Measurements from ENCODE around the gene HRAS. TPM values are rescaled to one million over a fixed set of nuclear protein-coding genes. Genes with fewer than 3 reads are reported as not detected.

The HRAS gene
- total RNA-seq, 1 experiment from 2014 or later, result 175 TPM

DNA sequence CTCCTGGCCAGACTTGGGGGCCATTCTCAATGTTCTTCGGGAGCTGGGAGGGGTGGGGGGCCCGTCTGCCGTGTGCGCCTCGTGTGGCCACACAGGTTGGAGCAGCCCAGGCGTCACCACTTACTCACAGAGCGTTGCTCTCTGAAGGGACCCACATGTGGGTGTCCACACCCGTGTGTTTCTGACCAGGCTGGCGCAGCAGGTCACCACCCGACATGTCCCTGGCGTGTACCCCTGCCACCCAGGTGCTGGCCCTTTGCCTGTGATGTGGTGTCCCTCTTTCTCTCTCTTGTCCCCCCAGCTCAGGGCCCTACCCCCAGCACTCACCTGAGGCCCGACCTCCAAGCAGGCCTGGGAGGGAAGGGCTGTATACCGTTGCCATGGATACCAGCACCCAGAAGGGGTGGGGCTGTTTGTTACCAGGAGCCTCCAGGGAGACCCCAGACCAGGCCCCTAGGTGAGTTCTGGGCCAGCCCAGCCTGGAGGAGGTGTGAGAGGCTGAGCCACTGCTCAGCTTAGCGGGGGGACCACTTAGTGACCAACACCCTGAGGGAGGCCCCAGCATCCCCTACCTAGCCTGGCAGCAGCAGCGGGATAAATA is 23.7 kb upstream of the HRAS start:
- no peaks in the 10 kb centered on the region for H3K36me3 ChIP-seq (ENCODE audit: control insufficient read depth, insufficient read depth, low read length)
- H3K4me1 ChIP-seq (ENCODE audit: control insufficient read depth, insufficient read depth, low read length), result peaks cover 30% of the 10 kb centered on the region
- ChIA-PET POLR2A (interaction anchor here (0.6 kb wide), 1 partner anchor 23 kb away, joined by 11 read pairs; no protein-coding TSS in a partner anchor), CTCF (no interaction called here)
- in situ Hi-C loops (cut with HindIII; ENCODE audit: low pct_unique_long_range_greater_than_20kb, low sequenced_read_pairs), result no loop called here
- BruUV-seq (replicated peaks), result no TSS peak
- no peaks in the 10 kb centered on the region for H3K27me3 ChIP-seq (ENCODE audit: control insufficient read depth, insufficient read depth, low read length)
- no peak overlapping the region for H3K27ac ChIP-seq (ENCODE audit: low read length)
- ATAC-seq (no peak), DNase-seq (ENCODE audit: low read depth, low spot score) (no peak)
- intact Hi-C loops (cut with micrococcal nuclease; ENCODE audit: unreplicated experiment), result loop anchor here (10.0 kb wide), 1 partner anchor 166 kb away; no protein-coding TSS in a partner anchor
- no peaks in the 10 kb centered on the region for H3K9me3 ChIP-seq (ENCODE audit: control insufficient read depth, insufficient read depth, low read depth, low read length)
- TF ChIP-seq, protein P1, sequence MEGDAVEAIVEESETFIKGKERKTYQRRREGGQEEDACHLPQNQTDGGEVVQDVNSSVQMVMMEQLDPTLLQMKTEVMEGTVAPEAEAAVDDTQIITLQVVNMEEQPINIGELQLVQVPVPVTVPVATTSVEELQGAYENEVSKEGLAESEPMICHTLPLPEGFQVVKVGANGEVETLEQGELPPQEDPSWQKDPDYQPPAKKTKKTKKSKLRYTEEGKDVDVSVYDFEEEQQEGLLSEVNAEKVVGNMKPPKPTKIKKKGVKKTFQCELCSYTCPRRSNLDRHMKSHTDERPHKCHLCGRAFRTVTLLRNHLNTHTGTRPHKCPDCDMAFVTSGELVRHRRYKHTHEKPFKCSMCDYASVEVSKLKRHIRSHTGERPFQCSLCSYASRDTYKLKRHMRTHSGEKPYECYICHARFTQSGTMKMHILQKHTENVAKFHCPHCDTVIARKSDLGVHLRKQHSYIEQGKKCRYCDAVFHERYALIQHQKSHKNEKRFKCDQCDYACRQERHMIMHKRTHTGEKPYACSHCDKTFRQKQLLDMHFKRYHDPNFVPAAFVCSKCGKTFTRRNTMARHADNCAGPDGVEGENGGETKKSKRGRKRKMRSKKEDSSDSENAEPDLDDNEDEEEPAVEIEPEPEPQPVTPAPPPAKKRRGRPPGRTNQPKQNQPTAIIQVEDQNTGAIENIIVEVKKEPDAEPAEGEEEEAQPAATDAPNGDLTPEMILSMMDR (IDR thresholded peaks at IDR 0.05), result no peak
- TF ChIP-seq SIN3A (IDR thresholded peaks at IDR 0.05; ENCODE audit: borderline replicate concordance, insufficient read depth, low read depth, low read length) (no peak), TCF7L2 (IDR thresholded peaks at IDR 0.05; ENCODE audit: low read depth, low read length) (no peak), POLR2AphosphoS5 (IDR thresholded peaks at IDR 0.05; ENCODE audit: low read depth, low read length) (no peak)
- TF ChIP-seq, protein P2, sequence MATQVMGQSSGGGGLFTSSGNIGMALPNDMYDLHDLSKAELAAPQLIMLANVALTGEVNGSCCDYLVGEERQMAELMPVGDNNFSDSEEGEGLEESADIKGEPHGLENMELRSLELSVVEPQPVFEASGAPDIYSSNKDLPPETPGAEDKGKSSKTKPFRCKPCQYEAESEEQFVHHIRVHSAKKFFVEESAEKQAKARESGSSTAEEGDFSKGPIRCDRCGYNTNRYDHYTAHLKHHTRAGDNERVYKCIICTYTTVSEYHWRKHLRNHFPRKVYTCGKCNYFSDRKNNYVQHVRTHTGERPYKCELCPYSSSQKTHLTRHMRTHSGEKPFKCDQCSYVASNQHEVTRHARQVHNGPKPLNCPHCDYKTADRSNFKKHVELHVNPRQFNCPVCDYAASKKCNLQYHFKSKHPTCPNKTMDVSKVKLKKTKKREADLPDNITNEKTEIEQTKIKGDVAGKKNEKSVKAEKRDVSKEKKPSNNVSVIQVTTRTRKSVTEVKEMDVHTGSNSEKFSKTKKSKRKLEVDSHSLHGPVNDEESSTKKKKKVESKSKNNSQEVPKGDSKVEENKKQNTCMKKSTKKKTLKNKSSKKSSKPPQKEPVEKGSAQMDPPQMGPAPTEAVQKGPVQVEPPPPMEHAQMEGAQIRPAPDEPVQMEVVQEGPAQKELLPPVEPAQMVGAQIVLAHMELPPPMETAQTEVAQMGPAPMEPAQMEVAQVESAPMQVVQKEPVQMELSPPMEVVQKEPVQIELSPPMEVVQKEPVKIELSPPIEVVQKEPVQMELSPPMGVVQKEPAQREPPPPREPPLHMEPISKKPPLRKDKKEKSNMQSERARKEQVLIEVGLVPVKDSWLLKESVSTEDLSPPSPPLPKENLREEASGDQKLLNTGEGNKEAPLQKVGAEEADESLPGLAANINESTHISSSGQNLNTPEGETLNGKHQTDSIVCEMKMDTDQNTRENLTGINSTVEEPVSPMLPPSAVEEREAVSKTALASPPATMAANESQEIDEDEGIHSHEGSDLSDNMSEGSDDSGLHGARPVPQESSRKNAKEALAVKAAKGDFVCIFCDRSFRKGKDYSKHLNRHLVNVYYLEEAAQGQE (IDR thresholded peaks at IDR 0.05; ENCODE audit: insufficient read depth in 1 of 2, low read depth in 2 of 2, low read length in 1 of 2), result no peak
- no peak overlapping the region for H3K4me3 ChIP-seq (ENCODE audit: low read depth in 2 of 2, low read length in 2 of 2)

DNA sequence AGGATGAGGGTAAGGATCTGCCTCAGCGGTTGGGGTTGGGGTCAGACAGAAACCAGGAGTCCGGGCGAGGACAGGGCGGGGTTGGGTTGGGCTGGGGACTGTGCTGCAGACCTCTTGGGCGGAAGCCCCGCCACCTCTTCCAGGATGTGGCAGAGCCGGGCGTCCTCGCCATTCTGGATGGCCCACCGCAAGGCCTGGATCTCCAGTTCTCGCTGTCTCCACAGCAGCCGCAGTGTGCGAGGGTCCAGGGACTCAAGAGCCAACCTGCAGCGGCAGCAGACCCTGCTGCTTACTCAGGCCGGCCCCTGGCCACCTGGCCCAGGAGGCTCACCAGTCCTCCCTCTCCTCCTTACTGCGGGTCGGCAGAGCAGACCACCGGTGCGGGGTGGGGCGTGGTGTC is 23.1 kb upstream of the HRAS start:
- DNase-seq (ENCODE audit: low read depth, low spot score) (no peak), ATAC-seq (no peak)
- ChIA-PET CTCF (no interaction called here), POLR2A (no interaction called here)
- intact Hi-C loops (cut with micrococcal nuclease; ENCODE audit: unreplicated experiment), result loop anchor here (10.0 kb wide), 1 partner anchor 166 kb away; no protein-coding TSS in a partner anchor
- no peaks in the 10 kb centered on the region for H3K9me3 ChIP-seq (ENCODE audit: control insufficient read depth, insufficient read depth, low read depth, low read length)
- TF ChIP-seq, protein P2 (IDR thresholded peaks at IDR 0.05; ENCODE audit: insufficient read depth in 1 of 2, low read depth in 2 of 2, low read length in 1 of 2), result no peak
- TF ChIP-seq SIN3A (IDR thresholded peaks at IDR 0.05; ENCODE audit: borderline replicate concordance, insufficient read depth, low read depth, low read length), result no peak
- in situ Hi-C loops (cut with HindIII; ENCODE audit: low pct_unique_long_range_greater_than_20kb, low sequenced_read_pairs), result no loop called here
- no peak overlapping the region for H3K4me3 ChIP-seq (ENCODE audit: low read depth in 2 of 2, low read length in 2 of 2)
- H3K4me1 ChIP-seq (ENCODE audit: control insufficient read depth, insufficient read depth, low read length), result peaks cover 36% of the 10 kb centered on the region
- BruUV-seq (replicated peaks), result no TSS peak
- H3K36me3 ChIP-seq (ENCODE audit: control insufficient read depth, insufficient read depth, low read length), result no peaks in the 10 kb centered on the region
- no peak overlapping the region for H3K27ac ChIP-seq (ENCODE audit: low read length)
- no peaks in the 10 kb centered on the region for H3K27me3 ChIP-seq (ENCODE audit: control insufficient read depth, insufficient read depth, low read length)

All from Panc1 (cell line).